ENCODE data around the gene SMIM3. TPM values are rescaled to one million over a fixed set of nuclear protein-coding genes. Genes with fewer than 3 reads are reported as not detected.

The SMIM3 gene
- total and polyA plus RNA-seq, 2 of the 13 experiments (the other 11 are each of a cell fraction or from before 2014, with no cell fraction given): 11.6 to 96.7 TPM

DNA sequence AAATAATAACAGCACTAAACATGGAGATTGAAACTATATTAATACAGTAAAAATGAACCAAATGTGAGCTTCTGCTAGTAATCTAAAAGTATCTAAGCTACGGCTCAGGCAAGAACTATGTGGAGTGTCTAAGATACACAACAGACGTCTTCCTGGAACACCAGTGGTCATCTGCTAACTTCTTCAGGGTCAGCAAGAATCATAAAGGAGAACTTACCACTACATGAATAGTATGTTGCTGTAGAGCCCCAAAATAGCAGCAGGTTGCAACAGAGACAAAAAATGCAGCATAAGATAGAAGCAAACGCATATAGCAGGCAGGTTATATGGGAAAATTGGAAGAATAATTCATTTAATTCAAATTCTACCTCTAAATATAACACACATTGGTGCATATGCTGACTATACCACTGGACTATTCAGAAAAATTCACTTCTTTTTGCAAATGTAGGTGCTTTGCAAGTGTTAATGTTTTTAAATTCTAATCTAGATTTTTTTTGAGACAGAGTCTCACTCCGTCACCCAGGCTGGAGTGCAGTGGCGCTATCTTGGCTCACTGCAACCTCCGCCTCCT is 46.8 kb upstream of the SMIM3 start:
- ChIA-PET POLR2A (no interaction called here), CTCF (ENCODE audit: low intra/inter-chr PET ratio, low total read pairs) (no interaction called here)
- Histone ChIP-seq H3K9ac (ENCODE audit: insufficient read depth, low read depth, low read length) (no peak overlapping the region), H3K4me2 (ENCODE audit: low read depth, low read length) (no peak overlapping the region), H2AFZ (ENCODE audit: low read length) (no peak overlapping the region), H3K9me3 (ENCODE audit: low read length) (no peaks in the 10 kb centered on the region; the same call in 1 of the 2 replicates), H3K79me2 (ENCODE audit: insufficient read depth, low read length) (peaks cover 13% of the 10 kb centered on the region), H3K27me3 (ENCODE audit: control insufficient read depth in 1 of 2, insufficient read depth in 2 of 2, low read length in 2 of 2) (no peaks in the 10 kb centered on the region), H3K27ac (ENCODE audit: extremely low read length, insufficient read depth, low read length) (no peak overlapping the region), H4K20me1 (ENCODE audit: insufficient read depth, low read length) (no peaks in the 10 kb centered on the region), H3K36me3 (replicated peaks in 1 of 2; ENCODE audit: control insufficient read depth in 1 of 2, insufficient read depth in 2 of 2, low read length in 2 of 2) (peaks cover 6 to 64% of the 10 kb centered on the region in 2 experiments), H3K4me3 (replicated peaks in 1 of 3; ENCODE audit: insufficient read depth in 1 of 3, low read depth in 2 of 3, low read length in 3 of 3) (no peak overlapping the region), H3K4me1 (ENCODE audit: insufficient read depth, low read length) (no peaks in the 10 kb centered on the region)
- intact Hi-C loops (cut with micrococcal nuclease; ENCODE audit: unreplicated experiment) (no loop called here), in situ Hi-C loops (cut with HindIII; ENCODE audit: extremely low pct_ligation_motif_present, low pct_unique_long_range_greater_than_20kb) (no loop called here)
- FAIRE-seq (no peak), ATAC-seq (no peak), DNase-seq (ENCODE audit: low spot score) (no peak)
- no TSS peak for BruUV-seq (replicated peaks)
- over 99% methylated on average over 6 of the region's 6 CpGs for WGBS (ENCODE audit: low lambda C conversion rate)
- TF ChIP-seq BHLHE40 (IDR thresholded peaks at IDR 0.05; ENCODE audit: low read length): no peak
- TF ChIP-seq, protein P1, sequence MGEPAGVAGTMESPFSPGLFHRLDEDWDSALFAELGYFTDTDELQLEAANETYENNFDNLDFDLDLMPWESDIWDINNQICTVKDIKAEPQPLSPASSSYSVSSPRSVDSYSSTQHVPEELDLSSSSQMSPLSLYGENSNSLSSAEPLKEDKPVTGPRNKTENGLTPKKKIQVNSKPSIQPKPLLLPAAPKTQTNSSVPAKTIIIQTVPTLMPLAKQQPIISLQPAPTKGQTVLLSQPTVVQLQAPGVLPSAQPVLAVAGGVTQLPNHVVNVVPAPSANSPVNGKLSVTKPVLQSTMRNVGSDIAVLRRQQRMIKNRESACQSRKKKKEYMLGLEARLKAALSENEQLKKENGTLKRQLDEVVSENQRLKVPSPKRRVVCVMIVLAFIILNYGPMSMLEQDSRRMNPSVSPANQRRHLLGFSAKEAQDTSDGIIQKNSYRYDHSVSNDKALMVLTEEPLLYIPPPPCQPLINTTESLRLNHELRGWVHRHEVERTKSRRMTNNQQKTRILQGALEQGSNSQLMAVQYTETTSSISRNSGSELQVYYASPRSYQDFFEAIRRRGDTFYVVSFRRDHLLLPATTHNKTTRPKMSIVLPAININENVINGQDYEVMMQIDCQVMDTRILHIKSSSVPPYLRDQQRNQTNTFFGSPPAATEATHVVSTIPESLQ (CRISPR knock-in tag; conservative IDR thresholded peaks at IDR 0.05): no peak
- no peak for TF ChIP-seq ELF1 (CRISPR knock-in tag; IDR thresholded peaks at IDR 0.05)
- TF ChIP-seq, protein P2, sequence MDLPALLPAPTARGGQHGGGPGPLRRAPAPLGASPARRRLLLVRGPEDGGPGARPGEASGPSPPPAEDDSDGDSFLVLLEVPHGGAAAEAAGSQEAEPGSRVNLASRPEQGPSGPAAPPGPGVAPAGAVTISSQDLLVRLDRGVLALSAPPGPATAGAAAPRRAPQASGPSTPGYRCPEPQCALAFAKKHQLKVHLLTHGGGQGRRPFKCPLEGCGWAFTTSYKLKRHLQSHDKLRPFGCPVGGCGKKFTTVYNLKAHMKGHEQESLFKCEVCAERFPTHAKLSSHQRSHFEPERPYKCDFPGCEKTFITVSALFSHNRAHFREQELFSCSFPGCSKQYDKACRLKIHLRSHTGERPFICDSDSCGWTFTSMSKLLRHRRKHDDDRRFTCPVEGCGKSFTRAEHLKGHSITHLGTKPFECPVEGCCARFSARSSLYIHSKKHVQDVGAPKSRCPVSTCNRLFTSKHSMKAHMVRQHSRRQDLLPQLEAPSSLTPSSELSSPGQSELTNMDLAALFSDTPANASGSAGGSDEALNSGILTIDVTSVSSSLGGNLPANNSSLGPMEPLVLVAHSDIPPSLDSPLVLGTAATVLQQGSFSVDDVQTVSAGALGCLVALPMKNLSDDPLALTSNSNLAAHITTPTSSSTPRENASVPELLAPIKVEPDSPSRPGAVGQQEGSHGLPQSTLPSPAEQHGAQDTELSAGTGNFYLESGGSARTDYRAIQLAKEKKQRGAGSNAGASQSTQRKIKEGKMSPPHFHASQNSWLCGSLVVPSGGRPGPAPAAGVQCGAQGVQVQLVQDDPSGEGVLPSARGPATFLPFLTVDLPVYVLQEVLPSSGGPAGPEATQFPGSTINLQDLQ (CRISPR knock-in tag; IDR thresholded peaks at IDR 0.05): no peak
- TF ChIP-seq YEATS2 (CRISPR knock-in tag; IDR thresholded peaks at IDR 0.05; ENCODE audit: borderline replicate concordance): no peak
- TF ChIP-seq HES4 (CRISPR knock-in tag; IDR thresholded peaks at IDR 0.05; ENCODE audit: borderline replicate concordance): no peak
- no peak for TF ChIP-seq THAP11 (CRISPR knock-in tag; IDR thresholded peaks at IDR 0.05)
- no peak for TF ChIP-seq KDM2A (CRISPR knock-in tag; IDR thresholded peaks at IDR 0.05; ENCODE audit: borderline replicate concordance, low read depth)
- TF ChIP-seq, protein P3, sequence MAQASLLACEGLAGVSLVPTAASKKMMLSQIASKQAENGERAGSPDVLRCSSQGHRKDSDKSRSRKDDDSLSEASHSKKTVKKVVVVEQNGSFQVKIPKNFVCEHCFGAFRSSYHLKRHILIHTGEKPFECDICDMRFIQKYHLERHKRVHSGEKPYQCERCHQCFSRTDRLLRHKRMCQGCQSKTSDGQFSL (CRISPR knock-in tag; IDR thresholded peaks at IDR 0.05): no peak
- TF ChIP-seq, protein P4, sequence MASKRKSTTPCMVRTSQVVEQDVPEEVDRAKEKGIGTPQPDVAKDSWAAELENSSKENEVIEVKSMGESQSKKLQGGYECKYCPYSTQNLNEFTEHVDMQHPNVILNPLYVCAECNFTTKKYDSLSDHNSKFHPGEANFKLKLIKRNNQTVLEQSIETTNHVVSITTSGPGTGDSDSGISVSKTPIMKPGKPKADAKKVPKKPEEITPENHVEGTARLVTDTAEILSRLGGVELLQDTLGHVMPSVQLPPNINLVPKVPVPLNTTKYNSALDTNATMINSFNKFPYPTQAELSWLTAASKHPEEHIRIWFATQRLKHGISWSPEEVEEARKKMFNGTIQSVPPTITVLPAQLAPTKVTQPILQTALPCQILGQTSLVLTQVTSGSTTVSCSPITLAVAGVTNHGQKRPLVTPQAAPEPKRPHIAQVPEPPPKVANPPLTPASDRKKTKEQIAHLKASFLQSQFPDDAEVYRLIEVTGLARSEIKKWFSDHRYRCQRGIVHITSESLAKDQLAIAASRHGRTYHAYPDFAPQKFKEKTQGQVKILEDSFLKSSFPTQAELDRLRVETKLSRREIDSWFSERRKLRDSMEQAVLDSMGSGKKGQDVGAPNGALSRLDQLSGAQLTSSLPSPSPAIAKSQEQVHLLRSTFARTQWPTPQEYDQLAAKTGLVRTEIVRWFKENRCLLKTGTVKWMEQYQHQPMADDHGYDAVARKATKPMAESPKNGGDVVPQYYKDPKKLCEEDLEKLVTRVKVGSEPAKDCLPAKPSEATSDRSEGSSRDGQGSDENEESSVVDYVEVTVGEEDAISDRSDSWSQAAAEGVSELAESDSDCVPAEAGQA (IDR thresholded peaks at IDR 0.05; ENCODE audit: low read depth): no peak
- TF ChIP-seq, protein P4 (CRISPR knock-in tag; IDR thresholded peaks at IDR 0.05; ENCODE audit: borderline replicate concordance): no peak
- no peak for TF ChIP-seq ZNF557 (CRISPR knock-in tag; IDR thresholded peaks at IDR 0.05)
- no peak for TF ChIP-seq FLYWCH1 (CRISPR knock-in tag; IDR thresholded peaks at IDR 0.05)

Measured in HepG2 (cell line).